Transverse colon (tissue), 4 donors: Measurements from ENCODE around the gene TMEM178B.

Source experiments
- CTCF ChIP-seq, 5 experiments: fragments of 200-600 bp in 3 of 5; fragments of 450-650 bp in 2 of 5; sonication (generic) in 3 of 5; IDR thresholded peaks; 1 replicate in 2 of 5; 2 replicates in 3 of 5; pipeline ENCODE4 v1.5.1; 2016 to 2017; ENCODE audit warnings: antibody characterized with exemption in 5 of 5, inconsistent platforms in 3 of 5, mild to moderate bottlenecking in 2 of 5, moderate library complexity in 1 of 5
- POLR2A ChIP-seq: fragments of 450-650 bp; IDR thresholded peaks from one replicate; pipeline ENCODE4 v1.6.1; 2016; ENCODE audit warnings: antibody characterized with exemption, mild to moderate bottlenecking, moderate library complexity
- POLR2AphosphoS5 ChIP-seq, 3 donors: sonication (generic); formaldehyde crosslinking; IDR thresholded peaks; one replicate each; pipeline ENCODE4 v1.6.1; 2016; ENCODE audit warnings: antibody characterized with exemption in 3 of 3

DNA sequence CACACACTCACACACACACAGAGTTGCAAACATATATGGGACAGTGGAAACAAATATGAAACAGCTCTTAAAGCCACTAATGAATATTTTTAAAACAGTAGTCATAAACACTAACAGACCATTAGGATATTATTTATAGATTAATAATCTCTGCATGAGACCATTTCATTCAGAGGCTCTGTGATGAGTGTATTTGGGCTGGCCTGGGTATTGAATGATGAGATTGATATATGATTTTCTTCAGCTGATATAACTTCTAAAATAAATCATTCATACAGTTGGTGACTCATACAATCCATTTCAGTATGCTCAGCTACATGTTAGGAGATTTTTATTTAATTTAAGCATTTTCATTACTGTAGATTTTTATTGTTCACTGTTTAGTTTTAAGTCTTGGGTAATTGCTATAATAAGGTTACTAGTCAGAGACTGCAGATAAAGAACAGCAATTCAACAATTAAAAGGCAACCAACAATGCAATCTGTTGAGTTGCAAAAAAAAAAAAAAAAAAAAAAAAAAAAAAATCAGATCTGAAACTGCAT lies 452.2 kb downstream of the TMEM178B start:
- TF ChIP-seq POLR2AphosphoS5 (IDR thresholded peaks at IDR 0.05) (no peak), CTCF (IDR thresholded peaks at IDR 0.05) (no peak), POLR2A (no peak)
